Left lung (tissue), 10 donors: Measurements from ENCODE around the gene FOXF2. TPM values are rescaled to one million over a fixed set of nuclear protein-coding genes. Genes with fewer than 3 reads are reported as not detected.
"Not testable (repeated sequence)": the region's sequence is repeated elsewhere in the genome, so short reads cannot be mapped to it uniquely, and the experiment has no call there.

ENCODE experiments used
- ATAC-seq: fragments of 200-7000 bp; cut with Tn5 transposase; one replicate; pipeline ENCODE4 v1.9.1; 2020; ENCODE audit warnings: moderate library complexity
- DNase-seq, 4 donors: peaks; one replicate each; pipeline ENCODE4 v3.0.0-alpha.2; 2013 to 2020
- H3K27ac ChIP-seq, 2 donors: fragments of 200-600 bp; sonication (generic) in 1 of 2; one replicate each; pipeline versions ENCODE4 v1.5.0 to v1.8.0; 2020 to 2021
- H3K27me3 ChIP-seq, 2 donors: fragments of 200-600 bp; sonication (generic) in 1 of 2; one replicate each; pipeline versions ENCODE4 v1.5.0 to v1.8.0; 2020 to 2021
- H3K36me3 ChIP-seq, 2 donors: fragments of 200-600 bp; sonication (generic) in 1 of 2; one replicate each; pipeline versions ENCODE4 v1.5.0 to v1.8.0; 2020 to 2021
- H3K4me1 ChIP-seq, 2 donors: fragments of 200-600 bp; one replicate each; pipeline ENCODE4 v1.8.0; 2021
- H3K4me3 ChIP-seq, 2 donors: fragments of 200-600 bp; sonication (generic) in 1 of 2; one replicate each; pipeline versions ENCODE4 v1.5.0 to v1.8.0; 2020 to 2021; ENCODE audit warnings: mild to moderate bottlenecking in 1 of 2
- H3K9me3 ChIP-seq, 2 donors: fragments of 200-600 bp; sonication (generic) in 1 of 2; one replicate each; pipeline versions ENCODE4 v1.5.0 to v1.8.0; 2020 to 2021
- intact Hi-C, 2 donors: fragments of 100-400 bp; cut with DNase I; formaldehyde crosslinking; loops; one replicate each; pipeline versions ENCODE4 v1.11.2 to v1.14.2; 2022
- polyA plus RNA-seq, 6 donors: library from polyadenylated mRNA; unstranded; fragments of 120-200 nt; gene quantifications; one replicate each; pipeline ENCODE4 v1.2.1, GENCODE V29; 2013; ENCODE audit not compliant: insufficient read length in 6 of 6
- total RNA-seq, 2 donors: library from RNA; stranded (reverse); fragmentation: NEBNext Ultra II Directional; extraction: Animal tissue kit (Norgen Biotek cat#: 25700); gene quantifications; one replicate each; pipeline ENCODE4 v1.2.1, GENCODE V29; 2021
- TF ChIP-seq, protein P1 (sequence below), 2 donors: fragments of 200-600 bp; sonication (generic) in 1 of 2; IDR thresholded peaks; one replicate each; pipeline versions ENCODE4 v1.5.0 to v1.8.0; 2021; ENCODE audit warnings: antibody characterized with exemption in 2 of 2
- donor health status: DM: no; HTN: yes; CAD: no.
- donor health status: DM: no; HTN: no; CAD: no.

Gene FOXF2
- total and polyA plus RNA-seq, 8 donors = 12.6 to 69.7 (median 56.3) TPM

DNA sequence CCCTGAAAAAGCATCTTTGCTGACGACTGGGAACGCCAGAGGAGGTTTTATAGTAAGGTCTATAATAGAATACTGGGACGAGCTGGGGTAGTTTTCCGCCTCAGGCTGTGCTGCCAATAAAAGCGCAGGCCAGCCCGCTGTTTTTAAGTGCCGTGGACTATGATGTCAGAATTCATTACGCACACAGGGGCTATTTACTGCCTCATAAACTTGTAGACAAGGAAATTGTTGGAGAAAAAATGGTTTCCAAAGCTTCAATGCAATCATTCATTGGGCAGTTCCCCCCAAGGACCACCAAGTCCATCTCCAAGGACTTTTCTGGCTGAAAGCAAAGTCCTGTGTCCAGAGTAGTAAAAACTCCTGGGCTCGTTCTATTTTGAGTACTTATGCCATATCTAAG is 20.4 kb upstream of the FOXF2 start:
- H3K4me3 ChIP-seq = no peak overlapping the region
- H3K4me1 ChIP-seq = peaks cover 0 to 2% of the 10 kb centered on the region in 2 donors
- TF ChIP-seq, protein P1, sequence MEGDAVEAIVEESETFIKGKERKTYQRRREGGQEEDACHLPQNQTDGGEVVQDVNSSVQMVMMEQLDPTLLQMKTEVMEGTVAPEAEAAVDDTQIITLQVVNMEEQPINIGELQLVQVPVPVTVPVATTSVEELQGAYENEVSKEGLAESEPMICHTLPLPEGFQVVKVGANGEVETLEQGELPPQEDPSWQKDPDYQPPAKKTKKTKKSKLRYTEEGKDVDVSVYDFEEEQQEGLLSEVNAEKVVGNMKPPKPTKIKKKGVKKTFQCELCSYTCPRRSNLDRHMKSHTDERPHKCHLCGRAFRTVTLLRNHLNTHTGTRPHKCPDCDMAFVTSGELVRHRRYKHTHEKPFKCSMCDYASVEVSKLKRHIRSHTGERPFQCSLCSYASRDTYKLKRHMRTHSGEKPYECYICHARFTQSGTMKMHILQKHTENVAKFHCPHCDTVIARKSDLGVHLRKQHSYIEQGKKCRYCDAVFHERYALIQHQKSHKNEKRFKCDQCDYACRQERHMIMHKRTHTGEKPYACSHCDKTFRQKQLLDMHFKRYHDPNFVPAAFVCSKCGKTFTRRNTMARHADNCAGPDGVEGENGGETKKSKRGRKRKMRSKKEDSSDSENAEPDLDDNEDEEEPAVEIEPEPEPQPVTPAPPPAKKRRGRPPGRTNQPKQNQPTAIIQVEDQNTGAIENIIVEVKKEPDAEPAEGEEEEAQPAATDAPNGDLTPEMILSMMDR (IDR thresholded peaks at IDR 0.05) = no peak
- ATAC-seq (no peak), DNase-seq (no peak)
- H3K36me3 ChIP-seq = no peaks in the 10 kb centered on the region
- intact Hi-C loops = no loop called here
- peaks cover 0 to 65% of the 10 kb centered on the region in 2 donors for H3K27me3 ChIP-seq
- no peak overlapping the region for H3K27ac ChIP-seq
- peaks cover 0 to 5% of the 10 kb centered on the region in 2 donors for H3K9me3 ChIP-seq

DNA sequence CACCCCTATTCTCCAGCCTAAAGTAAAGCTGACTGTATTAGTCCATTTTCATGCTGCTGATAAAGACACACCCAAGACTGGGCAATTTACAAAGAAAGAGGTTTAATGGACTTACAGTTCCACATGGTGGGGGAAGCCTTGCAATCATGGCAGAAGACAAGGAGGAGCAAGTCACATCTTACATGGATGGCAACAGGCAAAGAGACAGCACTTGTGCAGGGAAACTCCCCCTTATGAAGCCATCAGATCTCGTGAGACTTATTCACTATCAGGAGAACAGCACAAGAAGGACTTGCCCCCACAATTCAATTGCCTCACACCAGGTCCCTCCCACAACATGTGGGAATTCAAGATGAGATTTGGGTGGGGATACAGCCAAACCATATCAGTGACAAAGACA is 19.7 kb upstream of the FOXF2 start:
- intact Hi-C loops, H3K36me3 ChIP-seq, ATAC-seq, H3K4me3 ChIP-seq, H3K9me3 ChIP-seq, H3K4me1 ChIP-seq, DNase-seq, H3K27ac ChIP-seq: not testable (repeated sequence)
- peaks cover under 1 to 68% of the 10 kb centered on the region in 2 donors for H3K27me3 ChIP-seq

DNA sequence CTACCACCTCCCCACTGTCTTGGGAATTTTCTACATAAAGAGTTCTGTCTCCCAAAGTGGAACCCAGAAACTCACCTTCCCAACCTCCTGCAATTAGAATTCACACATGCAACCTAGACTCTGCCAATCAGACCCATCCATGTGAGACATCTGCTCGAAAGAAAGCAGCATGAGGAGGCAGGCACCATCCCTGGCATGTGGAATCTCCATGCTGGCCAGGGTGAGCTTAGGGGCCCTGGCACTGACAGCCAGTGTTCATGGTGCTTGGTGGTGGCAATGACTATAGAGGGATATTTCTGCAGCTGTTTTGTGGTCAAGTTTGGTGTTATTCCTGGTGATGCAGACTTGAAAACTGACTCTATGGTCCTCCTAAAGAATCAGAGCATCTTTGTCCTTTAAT is 17.4 kb upstream of the FOXF2 start:
- Histone ChIP-seq H3K4me3 (no peak overlapping the region), H3K9me3 (peaks cover 0 to 5% of the 10 kb centered on the region in 2 donors), H3K36me3 (no peaks in the 10 kb centered on the region), H3K27me3 (peaks cover 21 to 81% of the 10 kb centered on the region in 2 donors), H3K4me1 (no peaks in the 10 kb centered on the region), H3K27ac (no peak overlapping the region)
- intact Hi-C loops = no loop called here
- TF ChIP-seq, protein P1 (IDR thresholded peaks at IDR 0.05) = no peak
- ATAC-seq (no peak), DNase-seq (no peak)

DNA sequence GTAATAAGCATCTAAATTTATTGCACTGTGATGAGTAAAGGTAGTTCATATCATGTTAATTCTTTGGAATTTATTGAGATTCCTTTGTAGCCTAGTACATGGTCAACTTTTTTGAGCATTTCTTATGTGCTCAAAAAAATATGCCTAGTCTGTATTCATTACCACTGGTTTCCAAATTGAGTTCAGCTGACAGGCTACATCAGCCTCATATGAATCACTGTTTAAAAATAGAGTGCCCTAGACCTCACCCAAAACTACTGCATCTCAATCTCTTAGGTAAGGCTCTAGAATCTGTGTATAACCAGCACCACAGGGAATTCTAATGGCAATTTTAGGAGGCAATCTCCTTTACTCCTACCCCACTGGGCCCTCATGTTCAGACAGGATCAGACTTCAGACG is 16.7 kb upstream of the FOXF2 start:
- peaks cover 0 to 5% of the 10 kb centered on the region in 2 donors for H3K9me3 ChIP-seq
- TF ChIP-seq, protein P1 (IDR thresholded peaks at IDR 0.05) = no peak
- H3K4me1 ChIP-seq = peaks cover 0 to 1% of the 10 kb centered on the region in 2 donors
- intact Hi-C loops = no loop called here
- ATAC-seq (no peak), DNase-seq (no peak)
- peaks cover 28 to 82% of the 10 kb centered on the region in 2 donors for H3K27me3 ChIP-seq
- H3K4me3 ChIP-seq = no peak overlapping the region
- H3K36me3 ChIP-seq = no peaks in the 10 kb centered on the region
- no peak overlapping the region for H3K27ac ChIP-seq

DNA sequence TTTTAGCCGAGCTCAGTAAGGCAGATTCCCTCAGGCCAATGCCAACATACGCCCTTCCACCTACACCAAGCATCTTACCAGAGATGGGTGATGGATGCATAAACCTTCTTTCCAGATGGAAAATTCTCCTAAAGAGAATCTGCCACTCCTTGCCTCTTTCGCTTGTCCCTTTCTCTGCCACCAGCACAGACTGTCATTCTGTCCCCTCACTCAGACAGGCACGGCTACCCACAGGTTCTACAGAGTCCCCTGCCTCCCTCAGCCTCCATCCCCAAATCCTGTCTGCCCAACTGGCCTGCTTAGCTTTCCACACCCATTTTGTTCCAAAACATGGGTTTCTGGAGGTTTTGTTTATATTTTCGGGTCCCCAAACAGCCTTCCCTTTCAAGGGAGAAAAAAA is 12.7 kb upstream of the FOXF2 start:
- TF ChIP-seq, protein P1 (IDR thresholded peaks at IDR 0.05) = no peak
- H3K4me1 ChIP-seq = peaks cover 0 to 18% of the 10 kb centered on the region in 2 donors
- no peak for ATAC-seq
- peaks cover 68 to 100% of the 10 kb centered on the region in 2 donors for H3K27me3 ChIP-seq
- H3K9me3 ChIP-seq = peaks cover 0 to 5% of the 10 kb centered on the region in 2 donors
- no peaks in the 10 kb centered on the region for H3K36me3 ChIP-seq
- no peak overlapping the region for H3K4me3 ChIP-seq
- no peak for DNase-seq
- no peak overlapping the region for H3K27ac ChIP-seq
- intact Hi-C loops = no loop called here

DNA sequence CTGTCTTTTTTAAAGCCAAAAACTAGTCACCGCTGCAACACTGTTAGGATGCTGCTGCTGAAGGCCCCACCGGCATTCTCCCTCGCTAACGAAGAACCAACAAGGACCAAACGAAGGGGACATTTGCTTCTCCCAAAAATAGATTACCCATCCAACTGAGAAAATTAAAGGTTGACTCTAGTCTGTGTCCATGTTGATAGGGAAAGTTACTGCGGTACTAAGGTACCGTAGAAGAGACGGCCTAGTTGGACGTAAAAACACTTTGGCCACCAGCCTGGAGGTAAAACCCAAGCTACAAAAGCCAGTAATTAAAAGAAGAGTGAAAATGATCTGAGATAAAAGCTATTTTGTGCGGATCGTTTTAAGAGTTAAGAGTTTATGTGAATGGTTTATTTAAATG is 11.8 kb upstream of the FOXF2 start:
- Histone ChIP-seq H3K27me3 (peaks cover 77 to 100% of the 10 kb centered on the region in 2 donors), H3K36me3 (no peaks in the 10 kb centered on the region), H3K4me3 (no peak overlapping the region), H3K4me1 (peaks cover 2 to 27% of the 10 kb centered on the region in 2 donors), H3K9me3 (peaks cover 0 to 1% of the 10 kb centered on the region in 2 donors), H3K27ac (no peak overlapping the region)
- intact Hi-C loops = no loop called here
- ATAC-seq (no peak), DNase-seq (no peak)
- TF ChIP-seq, protein P1 (IDR thresholded peaks at IDR 0.05) = no peak
